Umbilical cord (tissue), 1 donor: Measurements from ENCODE around the gene TADA3. TPM values are rescaled to one million over a fixed set of nuclear protein-coding genes. Genes with fewer than 3 reads are reported as not detected.

Experiments used
- total RNA-seq: library from RNA; depleted of rRNA; stranded (reverse); fragments of >200 nt; gene quantifications from one replicate; pipeline ENCODE4 v1.2.3, GENCODE V29; 2014; ENCODE audit warnings: low replicate concordance; ENCODE audit not compliant: insufficient read depth

The TADA3 gene
- total RNA-seq, 1 donor from 2014 or later: 43.3 TPM

Other genes with a start within 250 kb of the TADA3 start
- gene LHFPL4, start 238.7 kb downstream of the TADA3 start, total RNA-seq: 0.48 TPM
- 18.5 TPM for gene MTMR14, start 143.0 kb downstream of the TADA3 start, total RNA-seq
- gene CPNE9, start 88.6 kb downstream of the TADA3 start, total RNA-seq: not detected
- gene BRPF1, start 60.7 kb downstream of the TADA3 start, total RNA-seq: 10.4 TPM
- 17.8 TPM for gene OGG1, start 42.5 kb downstream of the TADA3 start, total RNA-seq
- gene CAMK1, start 22.5 kb downstream of the TADA3 start, total RNA-seq: 16.4 TPM
- 154 TPM for gene ARPC4, start 609 bp upstream of the TADA3 start, total RNA-seq
- gene TTLL3, start 17.8 kb upstream of the TADA3 start, total RNA-seq: 10.4 TPM
- gene RPUSD3, start 51.5 kb upstream of the TADA3 start, total RNA-seq: 10.4 TPM
- gene CIDEC, start 87.8 kb upstream of the TADA3 start, total RNA-seq: 4.6 TPM
- 13.2 TPM for gene JAGN1, start 98.1 kb upstream of the TADA3 start, total RNA-seq
- 0.72 TPM for gene IL17RE, start 110.4 kb upstream of the TADA3 start, total RNA-seq
- 39.2 TPM for gene IL17RC, start 124.6 kb upstream of the TADA3 start, total RNA-seq
- gene CRELD1, start 141.4 kb upstream of the TADA3 start, total RNA-seq: 31.5 TPM
- 0.24 TPM for gene PRRT3, start 159.9 kb upstream of the TADA3 start, total RNA-seq
- gene EMC3, start 194.4 kb upstream of the TADA3 start, total RNA-seq: 35.2 TPM
- 2.6 TPM for gene FANCD2, start 234.0 kb upstream of the TADA3 start, total RNA-seq